Measurements from ENCODE around the gene FUT7.
A peak's percentile ranks its signal among the peaks of the same experiment; 100 is the strongest.
"Not testable (repeated sequence)": the region's sequence is repeated elsewhere in the genome, so short reads cannot be mapped to it uniquely, and the experiment has no call there.

FUT7 gene

GRCh38 chr9:137033481-137033880 is 1.6 kb upstream of the FUT7 start:
- DNase-seq (ENCODE audit: low spot score), result not testable (repeated sequence)

GRCh38 chr9:137032858-137033257 is 970 bp upstream of the FUT7 start:
- DNase-seq (ENCODE audit: low spot score), result no peak

DNA sequence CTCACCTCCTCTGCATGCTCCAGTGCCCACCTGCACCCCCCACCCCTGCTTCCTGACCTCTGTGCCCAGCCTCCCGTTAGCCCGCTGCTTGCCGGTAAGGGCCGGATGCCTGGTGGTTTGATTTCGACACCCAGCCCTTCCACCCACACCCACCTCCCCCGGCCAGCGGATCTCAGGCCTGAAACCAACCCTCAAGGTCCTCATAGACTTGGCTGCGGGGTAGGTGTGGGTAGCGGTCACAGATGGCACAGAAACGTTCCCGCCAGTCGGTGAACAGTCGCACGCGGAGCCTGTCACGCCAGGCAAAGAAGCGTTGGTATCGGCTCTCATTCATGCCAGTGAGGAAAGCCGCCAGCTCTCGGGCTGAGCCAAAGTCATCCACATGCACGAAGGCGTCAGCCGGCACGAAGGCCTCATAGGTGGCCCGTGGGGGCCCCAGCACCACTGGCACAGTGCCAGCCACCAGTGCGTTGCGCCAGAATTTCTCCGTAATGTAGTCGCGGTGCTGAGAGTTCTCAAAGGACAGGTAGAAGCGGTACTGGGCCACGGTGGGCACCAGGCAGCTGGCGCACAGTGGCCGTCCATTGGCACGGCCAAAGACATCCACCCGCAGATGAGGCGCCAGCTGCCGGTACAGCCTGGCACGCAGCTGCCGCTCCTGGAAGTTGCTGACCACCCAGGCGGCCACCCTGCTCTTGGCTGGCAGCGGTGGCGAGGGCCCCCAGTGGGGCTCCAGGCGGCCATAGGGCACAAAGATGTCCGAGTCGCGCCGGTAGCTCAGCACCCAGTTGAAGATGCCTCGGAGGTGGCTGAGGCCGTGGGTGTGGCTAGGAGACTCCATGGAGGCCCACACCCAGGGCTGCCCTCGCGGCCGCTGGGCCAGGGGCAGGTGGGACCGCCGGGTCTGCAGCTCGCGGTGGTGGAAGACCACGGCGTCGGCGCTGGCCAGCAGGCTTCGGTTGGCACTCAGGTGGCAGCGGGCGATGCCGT is 1.1 kb downstream of the FUT7 start:
- DNase-seq (ENCODE audit: low spot score), result no peak

DNA sequence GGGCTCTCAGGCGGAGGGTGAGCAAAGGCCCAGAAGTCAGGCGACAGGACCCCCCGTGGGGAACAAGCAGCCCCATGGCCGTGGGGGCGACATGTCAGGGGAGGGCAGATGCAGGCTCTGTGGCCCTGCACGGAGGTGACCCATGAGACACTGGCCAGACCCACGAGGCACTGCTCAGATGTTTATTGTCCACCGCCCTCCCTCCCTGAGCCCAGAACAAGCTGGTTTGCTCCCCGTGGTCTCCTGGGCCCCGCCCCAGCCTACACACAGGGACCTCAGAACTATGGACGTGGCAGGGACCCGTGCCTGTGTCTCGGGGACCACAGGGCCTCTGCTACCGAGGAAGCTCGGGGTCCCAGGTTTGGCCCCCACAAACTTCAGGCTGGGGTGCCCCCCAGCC is 1.9 kb downstream of the FUT7 start:
- no peak for DNase-seq (ENCODE audit: low spot score)

DNA sequence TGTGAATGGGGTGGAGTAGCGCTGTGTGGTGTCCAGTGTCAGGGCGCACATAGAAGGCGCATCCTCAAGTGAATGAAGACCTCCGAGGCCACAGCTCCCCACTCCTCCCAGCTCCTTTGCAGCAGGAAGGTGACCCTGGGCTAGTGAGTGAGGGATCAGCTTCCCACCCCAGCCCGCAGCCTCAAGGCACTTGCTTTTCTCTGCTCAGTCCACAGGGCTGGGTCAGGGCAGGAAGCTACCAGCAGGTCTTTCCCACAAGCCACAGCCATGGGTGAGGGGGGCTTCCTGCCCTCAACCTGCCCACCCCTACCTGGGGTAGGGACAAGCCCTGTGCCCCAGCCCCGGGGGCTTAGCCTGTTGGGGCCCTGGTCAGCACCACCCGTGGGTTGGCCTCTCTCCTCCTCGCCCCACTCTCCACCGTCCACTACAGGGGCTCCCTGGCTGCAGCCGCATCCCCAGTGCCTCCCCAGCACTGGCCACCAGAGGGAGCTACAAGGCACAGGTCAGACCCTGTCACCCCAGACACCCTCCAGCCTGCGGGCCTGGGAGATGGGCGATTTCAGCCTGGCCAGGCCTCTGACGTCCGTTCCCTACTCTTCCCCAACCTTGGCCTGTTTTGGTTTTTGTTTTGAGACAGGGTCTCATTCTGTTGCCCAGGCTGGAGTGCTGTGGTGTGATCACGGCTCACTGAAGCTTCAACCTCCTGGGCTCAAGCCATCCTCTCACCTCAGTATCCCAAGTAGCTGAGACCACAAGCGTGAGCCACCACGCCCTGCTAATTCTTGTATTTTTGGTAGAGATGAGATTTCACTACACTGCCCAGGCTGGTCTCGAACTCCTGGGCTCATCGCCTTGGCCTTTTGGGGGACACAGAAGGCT is 2.6 kb downstream of the FUT7 start:
- peak; percentile 72 for DNase-seq (ENCODE audit: low spot score)

GRCh38 chr9:137028263-137029057 is 3.4 kb downstream of the FUT7 start:
- peak; percentile 82 for DNase-seq (ENCODE audit: low spot score)

DNA sequence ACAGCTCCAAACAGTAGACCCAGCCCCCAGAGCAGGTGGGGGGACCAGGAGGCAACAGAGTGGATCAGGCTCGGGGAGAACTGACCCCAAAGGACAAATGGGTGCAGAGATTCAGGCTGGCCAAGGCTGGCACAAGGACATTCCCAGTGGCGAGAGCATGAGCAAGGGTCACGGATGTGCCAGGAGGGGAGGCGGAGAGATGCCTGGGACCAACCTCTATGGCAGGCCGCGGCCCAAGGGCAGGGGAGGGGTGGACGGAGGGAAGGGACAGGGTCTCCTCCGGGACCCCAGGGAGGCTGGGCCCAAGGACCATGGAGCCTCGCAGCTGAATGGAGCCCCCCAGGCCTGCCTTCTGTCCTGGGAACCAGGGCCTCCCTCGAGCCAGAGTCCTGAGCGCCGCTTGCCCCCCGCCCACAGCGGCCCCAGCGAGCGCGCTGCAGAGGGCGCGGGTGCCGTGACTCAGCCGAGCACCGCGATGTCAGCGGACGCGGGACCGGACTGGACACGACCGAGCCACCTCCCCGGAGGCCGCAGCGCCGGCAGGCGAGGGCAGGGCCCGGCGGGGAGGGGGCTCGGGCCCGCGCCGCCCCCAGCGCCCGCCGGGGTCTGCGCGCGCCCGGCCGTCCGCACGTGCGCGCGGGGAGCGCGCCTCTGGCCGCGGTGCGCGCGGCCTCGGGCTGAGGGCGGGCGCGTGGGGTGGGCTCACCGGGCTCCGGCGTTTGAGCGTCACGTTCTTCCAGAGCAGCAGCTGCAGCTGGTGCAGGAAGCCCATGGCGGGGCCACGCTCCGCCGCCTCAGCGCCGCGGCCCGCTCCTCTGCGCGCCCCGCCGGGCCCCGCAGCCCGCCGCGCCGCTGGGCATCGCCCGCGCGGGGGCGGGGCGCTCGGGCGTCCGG is 4.3 kb downstream of the FUT7 start, which contains the start of gene ABCA2:
Gene ABCA2 (minus strand): TSS at position 869 of the 894 bp plus-strand sequence. CDS start 97 bp downstream, at position 772.
- no peak for DNase-seq (ENCODE audit: low spot score)

DNA sequence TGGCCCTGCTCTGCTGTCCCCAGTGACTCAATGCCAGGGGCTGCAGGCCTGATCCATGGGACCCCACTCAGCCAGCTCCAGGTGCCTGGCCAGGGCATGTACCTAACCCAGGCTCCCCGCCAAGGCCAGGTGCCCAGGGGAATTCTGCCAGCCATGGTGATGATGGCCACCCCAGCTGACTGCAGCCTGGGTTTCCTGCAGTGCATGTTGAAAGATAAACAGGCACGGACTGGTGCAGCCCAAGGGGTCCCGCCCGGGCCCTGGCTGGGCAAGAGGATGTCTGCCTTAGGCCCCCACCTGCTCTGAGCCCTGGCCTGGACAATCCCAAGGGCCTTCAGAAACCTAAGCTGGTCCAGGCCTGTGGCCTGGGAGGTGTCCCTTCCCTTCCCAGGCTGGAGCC is 5.1 kb downstream of the FUT7 start:
- no peak for DNase-seq (ENCODE audit: low spot score)

GRCh38 chr9:137026384-137026783 is 5.5 kb downstream of the FUT7 start:
- no peak for DNase-seq (ENCODE audit: low spot score)

GRCh38 chr9:137025517-137025966 is 6.3 kb downstream of the FUT7 start:
- DNase-seq (ENCODE audit: low spot score), result peak; percentile 99

DNA sequence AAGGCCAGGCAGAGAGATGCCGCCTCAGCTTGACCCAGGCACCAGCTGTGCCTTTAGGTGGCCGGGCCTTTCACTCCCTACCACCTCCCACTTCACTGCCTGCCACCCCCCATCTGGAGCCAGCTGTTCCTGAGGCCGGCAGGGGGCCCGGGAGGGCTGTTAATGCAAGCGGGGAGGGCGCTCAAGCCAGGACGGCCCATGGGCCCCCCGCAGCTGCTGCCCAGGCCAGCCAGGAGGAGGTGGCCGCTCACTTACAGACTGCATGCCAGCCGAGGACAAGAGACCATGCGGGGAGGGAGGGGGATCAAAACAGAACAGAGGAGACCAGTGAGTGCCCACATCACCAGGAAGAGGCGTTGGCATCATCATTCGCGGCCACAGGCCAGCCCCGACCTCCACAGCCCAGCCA is 8.3 kb downstream of the FUT7 start:
- peak; percentile 74 for DNase-seq (ENCODE audit: low spot score)

GRCh38 chr9:137023157-137023556 is 8.7 kb downstream of the FUT7 start:
- DNase-seq (ENCODE audit: low spot score), result peak; percentile 51

- no peak for DNase-seq (ENCODE audit: low spot score)
Measured at GRCh38 chr9:137022662-137023008, 9.3 kb downstream of the FUT7 start.

- peak; percentile 94 for DNase-seq (ENCODE audit: low spot score)
Measured at GRCh38 chr9:137021979-137022661, 9.8 kb downstream of the FUT7 start.

GRCh38 chr9:137021568-137021978 is 10.3 kb downstream of the FUT7 start:
- DNase-seq (ENCODE audit: low spot score), result no peak

- DNase-seq (ENCODE audit: low spot score), result no peak
Measured at GRCh38 chr9:137020771-137021567, 10.9 kb downstream of the FUT7 start.

DNA sequence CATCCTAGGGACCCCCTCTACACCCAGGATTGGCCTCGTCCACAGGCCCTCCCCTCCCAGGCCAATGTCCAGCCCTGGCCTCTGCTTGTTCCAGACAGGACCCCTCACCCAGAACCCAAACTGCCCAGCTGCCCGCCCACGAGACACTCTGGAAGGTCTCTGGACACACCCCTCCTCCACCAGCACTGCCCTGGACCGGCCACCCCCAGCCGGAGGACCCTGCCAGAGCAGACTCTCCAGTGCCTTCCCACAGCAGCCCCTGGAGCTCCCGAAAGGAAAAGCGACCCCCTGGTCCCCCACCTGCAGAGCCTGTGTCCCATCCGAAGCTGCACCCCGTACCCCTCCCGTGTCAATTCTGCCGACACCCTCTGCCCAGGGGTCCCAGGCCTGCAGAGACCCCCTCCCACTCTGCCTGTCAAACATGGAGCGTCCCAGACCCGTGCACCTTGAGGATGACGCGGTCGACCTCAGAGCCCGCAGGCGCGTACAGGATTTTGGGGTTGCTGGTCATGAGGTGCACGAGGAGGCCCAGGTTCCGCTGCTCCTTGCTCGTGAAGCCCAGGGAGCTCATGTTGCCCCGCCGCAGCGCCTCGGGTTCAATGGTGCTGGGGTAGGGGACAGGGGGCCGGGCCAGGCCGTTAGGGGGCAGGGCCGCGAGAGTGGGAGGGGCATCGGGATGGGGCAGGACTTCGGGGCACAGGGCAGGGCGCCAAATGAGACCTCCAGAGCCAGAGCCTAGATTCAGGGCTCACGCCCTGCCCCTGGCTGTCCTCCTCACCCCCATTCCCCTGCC is 11.8 kb downstream of the FUT7 start:
- no peak for DNase-seq (ENCODE audit: low spot score)

DNA sequence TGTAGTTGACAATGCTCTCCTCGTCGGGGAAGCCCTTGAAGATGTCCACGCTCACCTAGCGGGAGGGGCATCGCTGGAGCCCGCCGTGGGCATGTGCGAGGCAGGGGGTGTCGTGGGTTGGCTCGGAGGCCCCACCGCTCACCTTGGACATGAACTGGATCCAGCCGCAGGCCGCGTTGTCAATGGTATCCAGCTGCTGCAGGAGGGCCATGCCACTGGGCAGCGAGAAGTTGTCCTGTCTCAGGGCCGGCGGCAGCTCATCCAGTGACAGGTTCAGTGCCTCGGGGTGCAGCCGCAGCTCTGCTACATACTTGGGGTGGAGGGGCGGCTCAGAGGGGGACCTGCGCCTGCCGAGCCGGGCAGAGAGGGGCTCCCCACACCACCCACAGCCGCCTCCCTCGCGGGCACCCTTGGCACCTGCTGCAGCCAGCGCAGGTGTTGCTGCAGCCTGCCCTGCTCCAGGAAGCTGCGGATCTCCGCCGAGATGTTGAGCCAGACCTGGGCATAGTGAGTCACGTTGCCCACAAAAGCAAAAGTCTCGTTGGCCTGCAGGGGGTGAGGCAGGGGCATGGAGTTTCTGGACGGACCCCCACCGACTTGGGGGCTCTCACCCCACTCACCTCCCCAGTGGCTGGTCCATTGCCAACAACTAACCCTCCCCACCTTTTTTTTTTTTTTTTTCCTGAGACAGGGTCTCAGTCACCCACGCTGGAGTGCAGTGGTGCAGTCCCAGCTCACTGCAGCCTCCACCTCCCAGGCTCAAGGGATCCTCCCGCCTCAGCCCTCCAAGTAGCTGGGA is 12.9 kb downstream of the FUT7 start:
- DNase-seq (ENCODE audit: low spot score), result no peak
